HepG2 (cell line): Measurements from ENCODE around the gene MXI1. TPM values are rescaled to one million over a fixed set of nuclear protein-coding genes. Genes with fewer than 3 reads are reported as not detected.

ENCODE experiments used
- ARNTL ChIP-seq: sonication (generic); formaldehyde crosslinking; IDR thresholded peaks from 2 replicates; pipeline ENCODE4 v1.4.0; 2020; ENCODE audit warnings: mild to moderate bottlenecking, missing genetic modification reagents
- GTF2F1 ChIP-seq: fragments of 150-350 bp; IDR thresholded peaks from 2 replicates; pipeline ENCODE4 v1.6.1; 2014; ENCODE audit warnings: low read length
- KIAA2018 ChIP-seq: sonication (generic); formaldehyde crosslinking; IDR thresholded peaks from 2 replicates; pipeline ENCODE4 v1.5.0; 2020; ENCODE audit warnings: mild to moderate bottlenecking, missing genetic modification reagents, borderline replicate concordance
- MAZ ChIP-seq, 2 experiments: sonication (generic) in 1 of 2; formaldehyde crosslinking in 1 of 2; IDR thresholded peaks; 2 replicates each; pipeline versions ENCODE4 v1.5.0 to v1.6.1; 2012 to 2020; ENCODE audit warnings: low read depth in 2 of 2, mild to moderate bottlenecking in 2 of 2, borderline replicate concordance in 1 of 2, improper control_type of control experiment in 1 of 2, low read length in 1 of 2, missing genetic modification reagents in 1 of 2, moderate library complexity in 1 of 2
- NR1H2 ChIP-seq: sonication (generic); formaldehyde crosslinking; IDR thresholded peaks from 2 replicates; pipeline ENCODE4 v1.8.1; 2022; ENCODE audit warnings: low read depth, missing genetic modification reagents, borderline replicate concordance
- SATB2 ChIP-seq: sonication (generic); formaldehyde crosslinking; IDR thresholded peaks from 2 replicates; pipeline ENCODE4 v1.5.0; 2020; ENCODE audit warnings: missing genetic modification reagents
- SMAD1 ChIP-seq: sonication (generic); formaldehyde crosslinking; IDR thresholded peaks from 2 replicates; pipeline ENCODE4 v1.4.0; 2020; ENCODE audit warnings: missing genetic modification reagents, low read depth, mild to moderate bottlenecking, borderline replicate concordance
- ZBTB4 ChIP-seq: sonication (generic); formaldehyde crosslinking; IDR thresholded peaks from 2 replicates; pipeline ENCODE4 v1.4.0; 2020; ENCODE audit warnings: missing genetic modification reagents, mild to moderate bottlenecking, borderline replicate concordance
- ZFY ChIP-seq: sonication (generic); formaldehyde crosslinking; IDR thresholded peaks from 2 replicates; pipeline ENCODE4 v1.4.0; 2020; ENCODE audit warnings: missing genetic modification reagents
- ZNF180 ChIP-seq: sonication (generic); formaldehyde crosslinking; IDR thresholded peaks from 2 replicates; pipeline ENCODE4 v1.4.0; 2020; ENCODE audit warnings: low read depth, missing genetic modification reagents, borderline replicate concordance
- ZNF451 ChIP-seq: sonication (generic); formaldehyde crosslinking; IDR thresholded peaks from 2 replicates; pipeline ENCODE4 v1.5.0; 2020; ENCODE audit warnings: mild to moderate bottlenecking, missing genetic modification reagents
- ZNF704 ChIP-seq: sonication (generic); formaldehyde crosslinking; IDR thresholded peaks from 2 replicates; pipeline ENCODE4 v1.8.1; 2023; ENCODE audit warnings: mild to moderate bottlenecking, inconsistent platforms, moderate library complexity, missing genetic modification reagents, borderline replicate concordance
- ZNF724P ChIP-seq: sonication (generic); formaldehyde crosslinking; IDR thresholded peaks from 2 replicates; pipeline ENCODE4 v1.8.0; 2022; ENCODE audit warnings: missing genetic modification reagents, borderline replicate concordance
- polyA plus RNA-seq, 8 experiments: library from polyadenylated mRNA; depleted of rRNA in 3 of 8; stranded (reverse) in 7 of 8; unstranded in 1 of 8; fragments of >200 nt; fragmentation: Illumina TruSeq in 4 of 8; extraction: Trizol in 4 of 8; gene quantifications; 2 replicates each; pipeline versions ENCODE4 v1.2.1 to v1.2.3, GENCODE V29; 2011 to 2016; ENCODE audit warnings: low read depth in 4 of 8, missing spikeins in 1 of 8, mixed read lengths in 1 of 8; ENCODE audit not compliant: insufficient read depth in 1 of 8
- total RNA-seq, 5 experiments: library from RNA; depleted of rRNA; stranded (reverse); fragments of >200 nt; fragmentation: Illumina TruSeq; extraction: Trizol; gene quantifications; 2 replicates each; pipeline ENCODE4 v1.2.3, GENCODE V29; 2016; ENCODE audit warnings: low read depth in 1 of 5

MXI1 gene
- total and polyA plus RNA-seq, 2 of the 13 experiments (the other 11 are each of a cell fraction or from before 2014, with no cell fraction given): 6.6 to 22.0 TPM

- TF ChIP-seq GTF2F1 (no peak), KIAA2018 (CRISPR knock-in tag) (no peak), ZNF724P (CRISPR knock-in tag) (no peak), NR1H2 (CRISPR knock-in tag) (no peak), ARNTL (peak; percentile 62; the same call in 1 of the 2 replicates), ZNF704 (CRISPR knock-in tag) (no peak), ZFY (CRISPR knock-in tag) (no peak), SMAD1 (no peak), MAZ (IDR thresholded peaks at IDR 0.05; ENCODE audit: borderline replicate concordance, low read depth, low read length) (peak; percentile 64), MAZ (CRISPR knock-in tag; IDR thresholded peaks at IDR 0.05; ENCODE audit: low read depth) (peak; percentile 39; the same call in 1 of the 2 replicates), ZNF180 (no peak), ZNF451 (CRISPR knock-in tag) (no peak), SATB2 (CRISPR knock-in tag) (no peak), ZBTB4 (CRISPR knock-in tag) (no peak)
Observed at GRCh38 chr10:110210674-110211464, 3.5 kb downstream of the MXI1 start (continued).
